GM18498 (cell line): Measurements from ENCODE around the gene ZNF134.

Source experiments
- ATAC-seq: cut with Tn5 transposase; IDR thresholded peaks from one replicate; pipeline ENCODE4 v1.9.1; 2021; ENCODE audit warnings: mild to moderate bottlenecking, moderate library complexity; ENCODE audit not compliant: unreplicated experiment

ZNF134 gene

DNA sequence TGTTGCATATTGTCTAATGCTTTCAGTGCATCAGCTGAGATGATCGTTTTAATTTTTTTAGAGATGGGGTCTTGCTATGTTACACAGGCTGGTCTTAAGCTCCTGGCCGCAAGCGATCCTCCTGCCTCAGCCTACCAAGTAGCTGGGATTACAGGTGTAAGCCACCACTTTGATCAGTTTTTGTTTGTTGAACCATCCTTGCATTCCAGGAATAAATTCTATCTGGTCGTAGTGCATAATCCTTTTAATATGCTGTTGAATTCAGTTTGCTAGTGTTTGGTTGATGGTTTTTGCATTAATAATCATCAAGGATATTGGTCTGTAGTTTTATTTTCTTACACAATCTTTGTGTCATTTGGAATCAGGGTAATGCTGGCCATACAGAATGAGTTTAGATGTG, 23.3 kb downstream of the ZNF134 start:
- ATAC-seq = no peak

DNA sequence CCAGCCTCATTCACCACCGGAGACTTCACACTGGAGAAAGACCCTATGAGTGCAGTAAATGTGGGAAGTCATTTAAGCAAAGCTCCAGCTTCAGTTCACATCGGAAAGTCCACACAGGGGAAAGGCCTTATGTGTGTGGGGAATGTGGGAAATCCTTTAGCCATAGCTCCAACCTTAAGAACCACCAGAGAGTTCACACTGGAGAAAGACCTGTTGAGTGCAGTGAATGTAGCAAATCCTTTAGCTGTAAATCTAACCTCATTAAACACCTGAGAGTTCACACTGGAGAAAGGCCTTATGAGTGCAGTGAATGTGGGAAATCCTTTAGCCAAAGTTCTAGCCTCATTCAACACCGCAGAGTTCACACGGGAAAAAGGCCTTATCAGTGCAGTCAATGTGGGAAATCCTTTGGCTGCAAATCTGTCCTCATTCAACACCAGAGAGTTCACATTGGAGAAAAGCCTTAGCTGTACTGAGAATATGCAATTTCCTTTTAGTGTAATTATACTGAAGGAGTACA, 27.7 kb downstream of the ZNF134 start:
- ATAC-seq = no peak

DNA sequence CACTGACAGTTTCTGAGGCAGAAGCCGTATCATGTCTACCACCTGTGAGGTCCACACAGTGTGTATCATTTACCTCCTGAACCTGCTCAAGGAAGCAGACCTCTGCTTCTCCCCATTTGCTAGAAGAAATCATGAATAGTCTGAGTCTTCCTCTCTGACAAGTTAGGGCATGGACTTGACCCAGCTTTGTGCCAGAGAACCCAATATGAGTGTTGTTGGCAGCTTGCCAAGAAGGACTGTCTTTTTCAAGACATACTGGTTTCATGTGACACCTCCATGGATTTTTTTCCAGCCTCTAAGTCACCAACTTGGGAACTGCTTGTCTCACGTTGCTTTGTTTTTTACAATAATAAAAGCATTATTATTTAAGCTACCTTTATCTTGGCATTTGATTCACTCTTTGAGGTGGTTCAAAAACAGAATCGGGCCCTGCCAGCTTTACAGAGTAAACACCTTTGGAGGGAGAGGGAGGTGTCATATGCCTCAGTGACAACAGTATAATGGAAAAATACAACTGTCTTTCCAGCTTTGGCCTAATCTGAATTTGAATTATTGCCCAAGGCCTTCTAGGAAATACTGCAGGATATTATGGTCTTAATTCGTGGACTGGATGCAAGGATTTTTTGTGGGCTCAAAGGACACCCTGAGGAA, 28.5 kb downstream of the ZNF134 start:
- no peak for ATAC-seq

DNA sequence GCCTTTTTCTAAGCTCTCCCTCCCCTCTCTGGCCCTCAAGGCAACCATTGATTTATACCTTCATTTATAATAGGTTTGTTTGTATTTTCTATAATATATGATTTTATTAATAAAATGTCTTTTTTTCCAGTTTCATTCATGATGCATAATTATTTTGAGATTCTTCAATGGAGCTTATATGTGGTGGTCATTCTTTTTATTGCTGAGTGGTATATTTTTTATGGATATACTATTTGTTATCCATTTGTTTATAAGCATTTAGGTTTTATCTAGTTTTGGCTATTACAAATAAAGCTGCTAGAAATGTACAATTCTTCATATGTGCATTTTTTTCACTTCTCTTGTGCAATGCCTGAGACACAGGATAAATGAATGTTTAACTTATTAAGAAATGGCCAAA, 29.7 kb downstream of the ZNF134 start:
- no peak for ATAC-seq

DNA sequence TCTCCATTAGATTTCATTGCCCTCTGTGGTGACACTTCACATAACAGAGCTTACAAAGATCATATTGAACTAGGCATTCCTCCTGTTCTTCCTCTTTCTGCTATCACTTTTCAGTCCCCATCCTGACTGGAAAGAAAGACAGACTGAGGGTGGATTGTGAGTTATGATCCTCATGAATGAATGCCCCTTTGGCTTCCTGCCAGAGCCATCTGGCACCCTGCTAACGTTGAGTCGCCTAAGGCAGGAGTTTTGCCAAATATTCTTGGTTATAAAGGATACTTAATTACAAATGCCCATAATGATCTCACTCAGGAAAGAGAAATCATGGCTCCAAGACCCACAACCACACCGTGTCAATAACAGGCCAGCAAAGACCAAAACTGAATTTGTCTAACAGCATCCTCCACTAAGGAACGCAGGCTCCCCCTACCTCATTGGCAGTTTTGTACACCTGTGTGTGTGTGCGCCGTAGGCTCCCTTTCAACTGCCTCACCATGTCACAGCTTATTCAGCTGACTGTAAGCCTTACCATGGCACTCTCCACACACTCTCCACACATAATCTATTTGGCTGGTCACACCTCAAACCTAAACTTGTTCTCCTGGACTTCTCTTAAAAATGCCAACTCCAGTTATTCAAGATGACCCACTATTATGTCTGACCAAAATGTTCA, 34.4 kb downstream of the ZNF134 start:
- no peak for ATAC-seq

DNA sequence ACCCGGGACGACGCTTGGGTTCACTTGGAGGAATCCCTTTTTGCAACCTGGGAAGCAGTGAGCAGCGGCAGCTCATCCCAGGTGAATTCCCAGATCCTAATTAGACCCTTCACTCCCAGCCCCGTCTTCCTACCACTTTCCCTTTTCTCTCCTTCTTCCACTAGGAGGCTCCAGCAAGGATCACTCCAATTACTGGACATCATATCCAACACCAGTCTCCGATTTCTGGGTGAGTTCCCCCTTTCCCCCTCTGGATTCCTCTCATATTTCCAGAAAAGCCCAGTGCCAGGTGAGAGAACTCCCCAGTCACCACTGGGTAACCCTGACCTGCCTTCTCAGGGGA, 37.6 kb downstream of the ZNF134 start:
- no peak for ATAC-seq

DNA sequence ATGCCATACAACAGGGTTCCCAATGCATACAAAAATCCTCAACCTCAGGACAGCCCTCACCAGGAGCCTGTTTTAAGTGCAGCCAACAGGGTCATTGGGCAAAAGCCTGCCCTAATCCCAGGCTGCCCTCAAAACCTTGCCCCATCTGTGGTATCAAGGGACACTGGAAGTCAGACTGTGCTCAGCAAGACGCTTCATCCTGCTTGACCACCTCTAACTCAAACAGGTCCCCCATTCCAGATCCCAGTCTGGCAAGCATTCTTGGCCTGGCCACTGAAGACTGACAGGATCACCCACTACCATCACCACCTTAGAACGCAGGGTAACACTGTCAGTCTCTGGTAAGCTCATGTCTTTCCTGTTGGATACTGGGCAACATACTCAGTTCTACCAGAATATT, 39.6 kb downstream of the ZNF134 start:
- ATAC-seq = no peak

DNA sequence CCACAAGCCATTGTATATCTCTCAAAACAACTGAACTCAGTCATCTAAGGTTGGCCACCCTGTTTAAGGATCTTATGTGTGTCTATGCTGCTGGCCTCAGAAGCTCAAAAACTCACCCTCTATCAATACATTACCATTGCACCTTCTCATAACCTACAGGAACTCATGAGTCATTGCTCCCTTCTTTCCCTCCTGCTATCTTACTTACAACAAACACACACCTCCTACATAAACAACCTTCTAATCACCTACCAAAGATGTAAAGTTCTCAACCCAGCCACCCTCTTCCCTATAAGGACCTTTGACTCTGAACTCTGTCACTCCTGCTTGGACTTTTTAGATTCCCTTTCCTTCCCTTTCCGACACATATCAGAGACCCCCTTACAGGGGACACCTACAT, 41.4 kb downstream of the ZNF134 start:
- ATAC-seq = no peak

DNA sequence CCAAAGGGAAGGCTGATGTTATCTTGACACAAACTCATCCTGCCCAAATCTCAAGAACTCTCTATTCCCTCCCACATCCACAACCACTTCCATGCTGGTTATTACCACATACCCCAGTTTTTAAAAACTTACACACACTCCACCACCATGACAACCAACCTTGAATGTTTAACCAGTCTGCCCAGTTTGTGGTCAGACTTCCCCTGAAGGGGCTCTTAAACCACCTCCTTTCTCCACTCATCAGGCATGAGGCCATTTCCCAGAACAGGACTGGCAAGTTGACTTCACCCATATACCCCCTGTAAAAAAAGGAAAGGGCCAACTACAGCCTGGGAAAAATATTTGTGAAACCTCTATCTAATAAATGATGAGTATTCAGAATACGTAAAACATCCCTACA, 42.3 kb downstream of the ZNF134 start:
- no peak for ATAC-seq

DNA sequence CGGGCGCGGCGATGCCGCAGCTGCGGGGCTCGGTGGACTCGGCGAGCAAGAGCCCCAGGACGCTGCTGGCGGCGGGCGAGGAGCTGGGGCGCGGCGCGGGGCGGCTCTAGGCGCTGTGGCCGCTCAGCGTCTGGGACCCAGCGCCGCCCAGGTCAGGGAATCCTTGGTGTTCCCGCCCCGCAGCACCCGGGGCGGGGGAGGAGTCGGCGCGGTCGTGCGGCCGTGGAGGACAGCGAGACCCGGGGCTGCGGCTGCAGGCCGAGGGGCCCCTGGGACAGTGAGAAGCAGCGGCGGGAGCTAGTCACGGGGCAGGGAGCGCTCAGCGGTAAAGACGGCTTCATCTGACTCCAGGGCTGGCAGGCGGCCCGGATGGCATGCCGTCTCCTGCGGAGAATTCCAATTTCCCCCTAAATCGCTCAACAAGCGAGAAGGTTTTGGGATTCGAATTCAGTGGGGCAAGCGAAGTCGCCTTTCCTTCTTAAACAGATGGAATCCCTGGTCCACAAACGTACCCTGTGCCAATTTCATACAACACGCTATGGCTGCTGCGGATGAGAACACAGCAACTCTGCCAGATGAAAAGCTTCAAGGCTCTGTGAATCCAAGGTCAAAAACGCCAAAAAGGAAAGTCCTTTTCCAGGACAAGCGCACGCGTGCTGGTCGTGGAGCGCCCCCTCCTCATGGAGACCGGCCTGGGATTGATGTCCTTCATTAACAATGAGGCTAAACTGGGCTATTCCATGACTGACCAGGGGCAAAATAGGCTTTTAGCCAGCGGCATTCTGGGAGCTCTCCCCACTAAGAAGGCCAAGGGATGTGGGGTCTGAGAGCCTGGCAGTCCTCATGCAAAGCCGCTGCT, 50.5 kb downstream of the ZNF134 start:
- no peak for ATAC-seq

DNA sequence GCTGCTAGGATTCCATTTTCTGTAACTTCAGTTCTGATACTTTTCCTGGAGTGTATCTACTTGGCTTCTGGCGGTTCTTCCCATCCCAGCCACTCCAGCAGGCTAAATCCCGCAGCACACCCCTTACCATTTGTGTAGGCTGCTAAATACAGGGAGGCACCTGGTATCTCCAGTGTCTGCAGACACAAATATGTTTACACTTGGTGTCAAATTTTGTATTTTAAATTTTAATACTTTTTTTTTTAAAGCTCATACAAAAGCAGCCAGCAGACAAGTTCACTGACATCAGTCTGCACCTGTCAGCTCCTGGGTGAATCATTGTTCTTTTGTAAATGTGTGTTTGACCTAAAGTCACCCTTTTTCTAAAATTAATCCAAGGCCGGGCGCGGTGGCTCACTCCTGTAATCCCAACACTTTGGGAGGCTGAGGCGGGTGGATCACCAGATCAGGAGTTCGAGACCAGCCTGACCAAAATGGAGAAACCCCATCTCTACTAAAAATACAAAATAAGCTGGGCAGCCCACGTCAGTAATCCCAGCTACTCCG, 51.3 kb downstream of the ZNF134 start:
- ATAC-seq = no peak

DNA sequence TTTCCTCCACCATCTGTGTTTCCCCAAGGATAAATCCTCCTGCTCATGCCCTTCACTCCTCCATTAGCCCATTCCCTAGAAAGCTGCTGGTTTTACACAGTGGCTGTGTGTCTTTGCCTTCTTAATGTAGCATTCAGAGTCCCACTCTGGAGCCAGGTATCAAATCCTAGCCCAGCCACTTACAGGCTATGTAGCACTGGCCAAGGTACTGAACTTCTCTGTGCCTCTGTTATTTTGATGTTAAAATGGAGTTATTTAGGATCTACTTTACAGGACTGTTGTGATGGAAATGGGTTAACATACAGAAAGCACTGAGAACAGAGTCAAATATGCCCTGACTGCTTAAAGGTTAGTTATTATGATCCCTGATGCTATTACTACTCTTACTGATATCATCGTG, 53.2 kb downstream of the ZNF134 start:
- ATAC-seq = no peak

DNA sequence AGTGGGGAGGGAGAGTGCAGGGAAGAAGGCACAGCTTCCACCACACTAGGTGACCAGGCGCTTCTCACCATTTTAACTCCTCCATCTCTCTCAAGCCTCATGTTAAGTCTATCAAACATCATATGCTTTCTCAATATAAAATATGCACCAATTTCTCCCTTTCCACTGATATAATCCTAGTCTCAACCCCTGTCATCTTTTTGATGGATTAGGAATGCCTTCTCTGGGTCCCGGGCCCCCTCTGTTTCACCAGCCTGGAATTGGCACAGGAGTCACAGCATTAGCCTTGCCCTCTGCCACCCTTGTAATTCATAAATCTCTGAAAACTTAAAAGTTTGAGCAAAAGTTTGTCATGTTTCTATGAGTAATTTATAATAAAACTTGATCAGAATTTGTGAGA, 54.6 kb downstream of the ZNF134 start, which contains the start of gene ZSCAN4:
Gene ZSCAN4 (plus strand): TSS at position 301 of the 400 bp plus-strand sequence. CDS start 7,211 bp downstream, outside the sequence.
- no peak for ATAC-seq

DNA sequence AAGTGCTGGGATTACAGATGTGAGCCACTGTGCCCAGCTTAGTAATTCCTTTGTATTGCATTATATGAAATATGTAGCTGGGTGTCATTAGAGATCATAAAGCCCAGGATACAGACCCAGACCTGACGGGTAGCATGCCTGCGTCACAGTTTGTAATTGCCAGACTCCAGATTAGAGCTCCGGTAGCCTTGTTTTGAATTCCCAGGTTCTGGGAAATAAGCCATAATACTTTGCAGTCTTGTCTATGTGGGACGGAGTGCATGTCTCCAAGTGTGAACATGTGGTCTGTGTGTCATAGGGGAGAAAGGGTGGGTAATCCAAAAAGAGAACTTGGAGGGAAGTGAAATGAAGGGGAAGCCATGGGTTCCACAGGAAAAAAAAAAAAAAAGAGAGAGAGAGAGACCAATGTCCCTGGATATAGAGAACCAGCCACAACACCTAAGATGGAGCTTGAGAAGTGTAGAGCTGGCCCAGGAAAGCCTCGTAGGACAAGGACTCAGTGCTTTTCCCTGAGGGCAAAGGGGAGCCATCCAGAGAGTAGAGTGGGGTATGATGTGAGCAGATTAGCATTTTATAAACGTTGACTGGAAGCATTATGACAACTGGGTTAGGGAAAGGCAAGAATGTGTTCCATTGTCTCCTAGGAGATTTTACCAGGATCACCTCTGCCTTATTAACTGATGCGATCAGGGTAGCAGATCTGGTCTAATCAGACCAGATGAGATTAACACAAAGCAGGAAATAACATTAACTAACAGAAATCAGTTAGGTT, 57.3 kb downstream of the ZNF134 start:
- ATAC-seq = no peak

DNA sequence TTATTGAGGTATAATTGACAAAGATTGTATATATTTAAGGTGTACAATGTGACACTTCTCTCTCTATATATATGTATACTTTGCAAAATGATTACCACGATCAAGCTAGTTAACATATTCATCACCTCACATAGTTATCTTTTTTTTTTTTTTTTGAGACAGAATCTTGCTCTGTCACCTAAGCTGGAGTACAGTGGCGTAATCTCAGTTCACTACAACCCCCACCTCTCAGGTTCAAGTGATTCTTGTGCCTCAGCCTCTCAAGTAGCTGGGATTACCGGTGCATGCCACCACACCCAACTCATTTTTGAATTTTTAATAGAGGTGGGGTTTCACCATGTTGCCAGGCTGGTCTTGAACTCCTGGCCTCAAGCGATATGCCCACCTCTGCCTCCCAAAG, 58.4 kb downstream of the ZNF134 start:
- no peak for ATAC-seq
